DOHH2 (cell line): ENCODE data around the gene PALB2.

Experiments used
- H3F3A ChIP-seq: fragments of 200-600 bp; sonication (generic), shearing (Covaris generic); 2 replicates; pipeline ENCODE4 v1.6.0; 2016; ENCODE audit warnings: antibody characterized with exemption, mild to moderate bottlenecking; ENCODE audit not compliant: control insufficient read depth, insufficient read depth
- H3K27ac ChIP-seq: fragments of 200-600 bp; sonication (generic); 2 replicates; pipeline ENCODE4 v1.5.1; 2014; ENCODE audit warnings: low read depth, mild to moderate bottlenecking, low read length, moderate library complexity
- H3K27me3 ChIP-seq: fragments of 200-600 bp; sonication (generic); 2 replicates; pipeline ENCODE4 v1.6.1; 2014; ENCODE audit warnings: mild to moderate bottlenecking, low read length, mixed read lengths; ENCODE audit not compliant: control insufficient read depth
- H3K36me3 ChIP-seq: fragments of 200-600 bp; sonication (generic); 2 replicates; pipeline ENCODE4 v1.6.1; 2014; ENCODE audit warnings: mild to moderate bottlenecking, low read length, moderate library complexity, mixed read lengths; ENCODE audit not compliant: control insufficient read depth
- H3K4me1 ChIP-seq: fragments of 200-600 bp; sonication (generic); 2 replicates; pipeline ENCODE4 v1.6.1; 2014; ENCODE audit warnings: mild to moderate bottlenecking, low read length, mixed read lengths; ENCODE audit not compliant: control insufficient read depth
- H3K4me2 ChIP-seq: fragments of 200-600 bp; sonication (generic); 2 replicates; pipeline ENCODE4 v1.6.0; 2014; ENCODE audit warnings: mild to moderate bottlenecking, low read length, moderate library complexity
- H3K4me3 ChIP-seq: fragments of 200-600 bp; sonication (generic); 2 replicates; pipeline ENCODE4 v1.5.1; 2014; ENCODE audit warnings: mild to moderate bottlenecking, low read length, mixed read lengths
- H3K79me2 ChIP-seq: fragments of 200-600 bp; sonication (generic); 2 replicates; pipeline ENCODE4 v1.6.1; 2014; ENCODE audit warnings: mild to moderate bottlenecking, low read length, mixed read lengths; ENCODE audit not compliant: control insufficient read depth
- H3K9me2 ChIP-seq: fragments of 200-600 bp; sonication (generic); replicated peaks from 2 replicates; pipeline ENCODE4 v1.6.1; 2014; ENCODE audit warnings: mild to moderate bottlenecking, low read length, mixed read lengths; ENCODE audit not compliant: control insufficient read depth
- H3K9me3 ChIP-seq: fragments of 200-600 bp; sonication (generic); 2 replicates; pipeline ENCODE4 v1.6.1; 2014; ENCODE audit warnings: antibody characterized with exemption, low read length, mixed read lengths; ENCODE audit not compliant: control insufficient read depth, insufficient read depth
- H4K20me1 ChIP-seq: fragments of 200-600 bp; sonication (generic); 2 replicates; pipeline ENCODE4 v1.6.0; 2014; ENCODE audit warnings: low read depth, mild to moderate bottlenecking, antibody characterized with exemption, low read length, moderate library complexity; ENCODE audit not compliant: control insufficient read depth, insufficient read depth
- EZH2phosphoT487 ChIP-seq: fragments of 200-600 bp; sonication (generic); IDR thresholded peaks from 2 replicates; pipeline ENCODE4 v1.6.1; 2017; ENCODE audit warnings: borderline replicate concordance, mild to moderate bottlenecking, antibody characterized with exemption, low read length, moderate library complexity, mixed read lengths
- TF ChIP-seq, protein P1 (sequence below): fragments of 200-600 bp; sonication (generic); IDR thresholded peaks from one replicate; pipeline ENCODE4 v1.5.1; 2014; ENCODE audit warnings: antibody characterized with exemption, mild to moderate bottlenecking, low read depth, low read length; ENCODE audit not compliant: poor library complexity, severe bottlenecking

The PALB2 gene

DNA sequence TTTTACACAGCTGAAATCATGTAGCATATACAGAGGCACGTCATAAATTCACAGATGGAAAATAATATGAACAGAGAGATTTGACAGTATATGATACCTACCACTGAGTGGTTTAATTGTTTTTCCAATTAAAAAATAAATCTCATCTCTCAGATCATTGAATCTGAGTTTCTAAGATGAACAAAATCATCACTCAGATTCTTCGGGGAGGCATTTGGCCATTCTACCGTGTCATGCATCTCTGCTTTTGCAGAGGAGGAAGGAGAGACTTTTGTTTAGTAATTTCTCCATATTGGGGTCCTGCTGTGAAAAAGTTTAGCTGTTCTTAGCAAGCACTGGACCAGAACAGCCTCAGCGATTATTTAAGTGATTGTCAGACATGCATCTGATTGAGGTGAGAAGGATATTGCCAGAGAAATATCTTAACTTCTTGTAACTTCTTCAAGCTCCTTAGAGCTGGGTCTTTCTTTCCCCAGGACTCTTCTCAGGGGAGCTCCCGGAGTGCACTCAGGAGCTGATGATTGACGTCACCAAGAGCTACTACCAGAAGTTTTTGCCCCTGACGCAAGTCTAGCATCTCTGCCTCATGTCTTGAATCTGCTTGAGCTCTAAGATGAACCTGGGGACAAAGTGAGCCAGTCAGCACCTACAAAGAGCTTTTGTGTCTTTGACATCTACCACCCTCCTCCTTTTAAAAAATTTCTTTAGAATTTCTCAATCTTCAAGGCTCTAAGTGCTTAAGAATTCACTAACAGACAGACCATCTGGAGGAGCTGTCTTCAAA, 25.7 kb upstream of the PALB2 start:
- Histone ChIP-seq H4K20me1 (no peaks in the 10 kb centered on the region), H3K4me1 (peaks cover 12% of the 10 kb centered on the region), H3F3A (no peaks in the 10 kb centered on the region), H3K4me2 (no peak overlapping the region), H3K27ac (no peak overlapping the region), H3K79me2 (no peaks in the 10 kb centered on the region), H3K36me3 (peaks cover 88% of the 10 kb centered on the region), H3K27me3 (no peaks in the 10 kb centered on the region), H3K4me3 (no peak overlapping the region), H3K9me2 (no peaks in the 10 kb centered on the region), H3K9me3 (no peaks in the 10 kb centered on the region)
- TF ChIP-seq EZH2phosphoT487 = no peak
- TF ChIP-seq, protein P1, sequence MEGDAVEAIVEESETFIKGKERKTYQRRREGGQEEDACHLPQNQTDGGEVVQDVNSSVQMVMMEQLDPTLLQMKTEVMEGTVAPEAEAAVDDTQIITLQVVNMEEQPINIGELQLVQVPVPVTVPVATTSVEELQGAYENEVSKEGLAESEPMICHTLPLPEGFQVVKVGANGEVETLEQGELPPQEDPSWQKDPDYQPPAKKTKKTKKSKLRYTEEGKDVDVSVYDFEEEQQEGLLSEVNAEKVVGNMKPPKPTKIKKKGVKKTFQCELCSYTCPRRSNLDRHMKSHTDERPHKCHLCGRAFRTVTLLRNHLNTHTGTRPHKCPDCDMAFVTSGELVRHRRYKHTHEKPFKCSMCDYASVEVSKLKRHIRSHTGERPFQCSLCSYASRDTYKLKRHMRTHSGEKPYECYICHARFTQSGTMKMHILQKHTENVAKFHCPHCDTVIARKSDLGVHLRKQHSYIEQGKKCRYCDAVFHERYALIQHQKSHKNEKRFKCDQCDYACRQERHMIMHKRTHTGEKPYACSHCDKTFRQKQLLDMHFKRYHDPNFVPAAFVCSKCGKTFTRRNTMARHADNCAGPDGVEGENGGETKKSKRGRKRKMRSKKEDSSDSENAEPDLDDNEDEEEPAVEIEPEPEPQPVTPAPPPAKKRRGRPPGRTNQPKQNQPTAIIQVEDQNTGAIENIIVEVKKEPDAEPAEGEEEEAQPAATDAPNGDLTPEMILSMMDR = no peak

DNA sequence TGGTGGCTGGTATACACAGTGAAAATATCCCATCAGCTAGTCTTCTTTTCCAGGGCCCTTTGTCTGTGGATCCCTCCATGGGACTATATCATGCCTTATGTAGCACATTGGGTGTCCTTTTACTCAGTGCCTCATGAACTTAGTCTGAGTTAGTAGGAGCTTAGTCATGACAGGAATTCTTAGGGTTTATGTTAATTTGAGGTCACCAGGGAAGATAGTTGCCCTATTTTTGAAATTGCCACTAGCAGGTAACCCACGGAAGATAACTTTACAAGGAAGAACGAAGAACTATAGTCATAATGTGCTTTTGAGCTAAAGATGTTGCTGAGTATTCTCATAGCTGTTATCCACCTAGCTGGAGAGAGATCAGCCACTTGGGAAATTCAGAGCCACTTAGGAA, 22.8 kb upstream of the PALB2 start:
- Histone ChIP-seq H4K20me1 (no peaks in the 10 kb centered on the region), H3K27me3 (no peaks in the 10 kb centered on the region), H3F3A (no peaks in the 10 kb centered on the region), H3K4me1 (no peaks in the 10 kb centered on the region), H3K4me2 (no peak overlapping the region), H3K36me3 (peaks cover 93% of the 10 kb centered on the region), H3K4me3 (no peak overlapping the region), H3K27ac (no peak overlapping the region), H3K9me3 (no peaks in the 10 kb centered on the region), H3K9me2 (no peaks in the 10 kb centered on the region), H3K79me2 (no peaks in the 10 kb centered on the region)
- no peak for TF ChIP-seq EZH2phosphoT487
- TF ChIP-seq, protein P1 = no peak

DNA sequence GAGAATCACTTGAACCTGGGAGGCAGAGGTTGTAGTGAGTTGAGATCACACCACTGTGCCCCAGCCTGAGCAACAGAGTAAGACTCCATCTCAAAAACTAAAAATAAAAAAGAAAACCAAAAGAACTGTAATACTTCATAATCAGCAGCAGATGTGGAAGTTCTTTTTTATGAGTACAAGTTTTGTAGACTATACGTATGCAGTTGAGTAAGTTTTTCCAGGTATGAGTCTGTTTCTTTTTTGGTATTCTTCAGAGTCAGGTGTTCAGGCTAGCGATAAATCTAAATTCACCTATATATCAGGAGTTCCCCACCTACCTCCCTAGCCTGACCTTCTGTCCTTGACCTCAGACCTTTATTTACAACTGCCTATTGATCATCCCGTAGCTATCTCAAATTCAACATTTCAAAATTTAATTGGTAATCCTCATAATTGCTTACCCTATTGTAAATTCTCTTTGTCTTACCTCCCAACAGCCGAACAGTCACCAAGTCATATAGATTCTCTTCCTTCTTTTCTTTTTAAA, 10.9 kb upstream of the PALB2 start:
- TF ChIP-seq, protein P1 = no peak
- no peak for TF ChIP-seq EZH2phosphoT487
- Histone ChIP-seq H3F3A (no peaks in the 10 kb centered on the region), H3K36me3 (peaks cover 60% of the 10 kb centered on the region), H3K79me2 (peaks cover 56% of the 10 kb centered on the region), H3K4me3 (no peak overlapping the region), H3K4me1 (peaks cover 21% of the 10 kb centered on the region), H3K4me2 (no peak overlapping the region), H3K9me3 (no peaks in the 10 kb centered on the region), H3K27ac (no peak overlapping the region), H3K9me2 (no peaks in the 10 kb centered on the region), H4K20me1 (no peaks in the 10 kb centered on the region), H3K27me3 (no peaks in the 10 kb centered on the region)
